Muscle of arm (tissue), 12 donors: ENCODE results near the gene FAM171A1. TPM values are rescaled to one million over a fixed set of nuclear protein-coding genes. Genes with fewer than 3 reads are reported as not detected.
"Not testable (repeated sequence)": the region's sequence is repeated elsewhere in the genome, so short reads cannot be mapped to it uniquely, and the experiment has no call there.

Source experiments
- DNase-seq: peaks from one replicate; pipeline ENCODE4 v3.0.0-alpha.2; 2013
- polyA plus RNA-seq, 12 donors: library from polyadenylated mRNA; unstranded; fragments of 120-200 nt; gene quantifications; one replicate each; pipeline ENCODE4 v1.2.1, GENCODE V29; 2013; ENCODE audit not compliant: insufficient read length in 12 of 12

FAM171A1 gene
- polyA plus RNA-seq, 12 donors = 26.8 to 47.0 (median 34.5) TPM; not detected in 1

DNA sequence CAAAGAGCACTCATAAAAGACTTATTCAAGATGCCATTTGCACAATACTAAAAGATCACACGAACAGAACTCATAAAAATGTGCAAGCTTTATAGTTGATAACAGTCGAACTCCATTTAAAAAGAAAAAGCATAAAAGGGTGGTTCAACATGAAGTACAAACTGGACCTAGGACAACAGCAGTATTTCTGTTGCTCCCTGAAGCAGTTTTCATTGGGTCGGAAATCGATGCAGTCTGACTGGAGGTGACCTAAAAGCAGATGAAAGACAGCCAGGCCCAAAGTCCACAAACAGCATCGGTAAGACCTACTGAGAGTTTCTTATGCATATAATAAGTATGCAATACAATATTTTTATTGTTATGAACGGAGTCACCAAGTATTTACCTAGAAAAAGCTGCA, 23.9 kb downstream of the FAM171A1 start:
- DNase-seq = no peak

DNA sequence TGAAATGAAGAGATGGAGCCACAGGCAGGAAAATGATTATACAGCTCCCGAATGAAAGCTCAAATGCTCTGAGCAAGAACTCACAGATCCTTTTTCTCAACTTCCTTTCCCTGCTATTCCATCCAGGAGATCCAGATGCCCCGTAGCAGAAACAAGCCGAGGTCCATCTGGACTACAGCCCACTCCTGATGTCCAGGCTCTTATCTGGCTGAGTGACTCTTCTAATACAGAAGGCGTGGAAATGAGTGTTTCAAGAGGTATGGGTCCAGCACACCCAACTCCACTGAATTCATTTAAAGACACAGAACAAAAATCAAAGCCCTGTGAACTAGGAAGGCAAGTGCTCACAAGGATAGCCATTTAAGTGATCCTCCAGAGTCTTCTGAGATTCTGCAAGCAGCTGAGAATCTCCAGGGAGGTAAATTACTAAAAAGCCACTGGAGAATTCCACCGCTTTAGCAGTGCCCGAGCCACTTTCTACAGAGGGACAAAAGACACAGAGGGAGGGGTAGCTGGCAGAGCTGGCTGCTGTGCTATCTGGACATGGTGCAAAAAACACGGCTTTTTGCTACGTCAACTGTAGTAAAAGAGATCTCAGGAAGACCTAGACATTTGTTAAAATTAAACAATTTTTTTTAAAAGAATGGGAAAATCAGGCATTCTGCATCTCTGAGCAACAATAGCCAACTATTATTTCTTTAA, 24.5 kb downstream of the FAM171A1 start:
- no peak for DNase-seq

DNA sequence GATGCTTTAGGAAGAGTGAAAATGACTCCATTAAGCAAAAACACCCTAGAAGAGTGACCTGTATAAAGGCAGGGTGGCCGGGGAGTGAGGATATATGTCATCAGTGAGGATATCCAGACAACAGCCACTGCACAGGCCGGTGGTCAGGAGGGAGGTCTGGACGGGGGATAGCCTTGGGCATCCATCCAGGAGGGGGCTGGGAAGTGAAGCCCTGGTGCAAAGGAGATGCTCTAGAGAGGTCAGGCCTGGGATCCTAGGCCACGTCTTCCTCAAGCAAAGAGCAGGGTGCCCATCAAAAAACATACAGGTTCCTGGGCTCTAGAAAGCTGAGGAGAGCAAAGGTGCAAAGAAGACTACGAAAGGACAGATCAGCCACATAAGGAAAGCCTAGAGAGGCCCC, 25.6 kb downstream of the FAM171A1 start:
- no peak for DNase-seq

- no peak for DNase-seq
Observed at GRCh38 chr10:15344876-15345285, 26.2 kb downstream of the FAM171A1 start.

DNA sequence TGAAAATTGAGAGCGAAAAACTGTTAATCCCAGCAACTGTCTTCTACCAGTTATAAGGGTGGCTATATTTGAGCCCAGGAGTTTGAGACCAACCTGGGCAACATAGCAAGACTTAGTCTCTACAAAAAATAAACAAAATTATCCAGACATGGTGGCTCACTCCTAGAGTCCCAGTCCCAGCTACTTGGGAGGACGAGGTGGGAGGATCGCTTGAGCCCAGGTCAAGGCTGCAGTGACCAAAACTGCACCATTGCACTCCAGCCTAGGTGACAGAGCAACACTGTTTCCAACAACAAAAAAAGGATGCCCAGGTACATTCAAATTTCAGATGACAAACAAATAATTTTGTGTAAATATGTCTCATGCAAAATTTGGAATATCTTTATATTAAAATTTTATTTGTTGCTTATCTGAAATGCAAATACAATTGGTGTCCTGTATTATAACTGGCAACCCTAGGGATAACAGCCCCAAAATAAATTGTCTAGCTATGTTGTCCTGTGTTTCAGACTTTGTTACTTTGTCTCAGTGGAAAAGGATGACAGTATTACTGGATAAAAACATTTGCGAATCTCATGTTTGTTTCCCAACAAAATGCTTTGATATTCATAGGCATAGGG, 26.7 kb downstream of the FAM171A1 start:
- no peak for DNase-seq

- DNase-seq = no peak
Observed at GRCh38 chr10:15342970-15343369, 28.1 kb downstream of the FAM171A1 start.

DNA sequence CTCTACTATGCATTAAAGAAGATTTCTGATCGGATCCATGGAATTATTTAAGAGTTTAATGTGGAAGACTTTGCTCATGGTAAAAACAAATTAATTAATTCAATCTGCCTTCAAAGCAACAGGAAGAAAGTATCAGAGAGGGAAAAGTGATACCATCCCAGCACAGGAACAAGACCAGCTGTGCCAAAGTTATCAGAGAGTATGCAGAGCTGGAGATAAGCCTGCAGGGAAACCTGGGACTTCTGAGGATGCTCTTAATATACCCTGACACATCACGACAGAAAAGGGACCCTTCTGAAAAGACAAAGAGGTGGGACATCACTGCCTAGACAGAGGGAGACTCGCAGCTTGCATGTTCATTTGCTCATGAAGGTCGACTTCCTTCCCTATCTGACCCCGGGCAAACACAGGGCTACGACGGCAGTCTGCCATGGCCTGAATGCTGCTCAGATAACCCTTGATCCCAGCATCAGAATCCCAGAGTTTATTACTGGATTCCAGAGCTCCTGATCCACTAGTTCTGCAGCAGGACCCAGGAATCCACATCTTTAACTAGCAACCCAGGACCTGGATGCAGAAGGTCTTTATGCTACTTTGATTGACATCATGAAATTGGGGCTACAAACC, 29.5 kb downstream of the FAM171A1 start:
- DNase-seq = no peak

GRCh38 chr10:15339892-15340291, 31.2 kb downstream of the FAM171A1 start:
- DNase-seq = no peak

DNA sequence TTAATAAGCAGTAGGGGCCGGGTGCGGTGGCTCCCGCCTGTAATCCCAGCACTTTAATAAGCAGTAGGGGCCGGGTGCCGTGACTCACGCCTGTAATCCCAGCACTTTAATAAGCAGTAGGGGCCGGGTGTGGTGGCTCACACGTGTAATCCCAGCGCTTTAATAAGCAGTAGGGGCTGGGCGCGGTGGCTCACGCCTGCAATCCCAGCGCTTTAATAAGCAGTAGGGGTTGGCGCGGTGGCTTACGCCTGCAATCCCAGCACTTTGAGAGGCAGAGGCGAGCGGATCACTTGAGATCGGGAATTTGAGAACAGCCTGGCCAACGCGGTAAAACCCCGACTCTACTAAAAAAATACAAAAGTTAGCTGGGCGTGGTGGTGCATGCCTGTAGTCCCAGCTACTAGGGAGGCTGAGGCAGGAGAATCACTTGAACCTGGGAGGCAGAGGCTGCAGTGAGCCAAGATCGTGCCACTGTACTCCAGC, 33.6 kb downstream of the FAM171A1 start:
- DNase-seq = not testable (repeated sequence)

DNA sequence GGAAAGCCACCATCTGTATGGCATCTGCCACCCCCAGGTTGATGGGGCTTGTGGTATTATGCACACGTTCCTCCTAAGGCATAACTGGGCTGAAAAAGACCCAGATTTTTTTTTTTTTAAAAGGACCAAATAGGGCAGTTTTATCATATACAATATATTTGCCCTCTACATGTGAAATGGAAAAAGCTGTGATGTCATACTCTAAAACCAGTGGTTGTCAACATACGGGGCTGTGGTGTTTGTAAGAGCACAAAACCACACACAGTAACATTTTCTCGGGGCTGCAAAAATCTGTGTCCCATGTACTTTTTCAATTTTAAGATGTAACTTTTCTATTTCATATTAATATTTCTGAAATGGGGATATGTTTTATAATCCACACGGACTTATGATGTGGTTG, 34.9 kb downstream of the FAM171A1 start:
- no peak for DNase-seq

DNA sequence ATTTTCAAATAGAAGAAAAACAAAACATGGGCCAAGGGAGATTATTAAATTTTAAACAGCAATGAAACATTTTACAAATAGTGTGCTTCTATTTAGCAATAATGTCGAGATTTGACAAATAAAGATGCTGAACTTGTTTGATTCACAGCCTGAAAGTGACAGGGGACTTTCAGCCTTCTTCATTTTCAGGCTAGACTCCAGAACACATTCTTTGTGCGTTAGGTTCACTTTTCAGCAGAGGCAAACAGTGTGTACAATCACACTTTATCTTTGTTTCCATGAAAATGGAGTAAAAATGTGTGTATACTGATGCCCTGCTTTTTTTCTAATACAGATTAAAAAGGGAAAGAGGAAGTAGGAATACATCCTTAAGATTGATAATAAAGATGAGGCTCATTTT, 35.6 kb downstream of the FAM171A1 start:
- no peak for DNase-seq

DNA sequence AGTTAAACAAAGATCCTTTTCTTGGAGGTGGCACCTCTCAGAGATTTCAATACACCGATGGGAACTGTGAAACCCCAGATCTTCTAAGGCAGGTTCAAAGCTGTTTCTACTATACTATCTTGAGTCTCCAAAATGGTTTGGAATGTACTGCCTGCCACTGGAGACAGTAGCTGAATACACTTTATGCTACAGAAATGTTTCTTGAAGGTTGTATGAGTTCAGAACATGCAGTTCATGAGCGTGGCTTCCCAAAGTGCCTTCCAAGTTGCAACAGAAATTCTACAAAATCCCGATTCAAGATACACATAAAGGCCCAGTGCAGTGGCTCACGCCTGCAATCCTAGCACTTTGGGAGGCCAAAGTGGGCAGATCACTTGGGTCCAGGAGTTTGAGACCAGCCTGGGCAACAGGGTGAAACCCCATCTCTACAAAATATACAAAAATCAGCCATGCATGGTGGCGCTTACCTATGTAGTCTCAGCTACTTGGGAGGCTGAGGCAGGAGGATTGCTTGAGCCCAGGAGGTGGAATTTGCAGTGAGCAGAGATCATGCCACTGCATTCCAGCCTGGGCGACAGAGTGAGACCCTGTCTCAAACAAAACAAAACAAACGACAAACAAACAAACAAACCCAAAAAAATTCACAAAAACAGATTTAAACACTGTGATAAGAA, 36.3 kb downstream of the FAM171A1 start:
- no peak for DNase-seq

GRCh38 chr10:15333909-15334649, 37.0 kb downstream of the FAM171A1 start:
- no peak for DNase-seq

DNA sequence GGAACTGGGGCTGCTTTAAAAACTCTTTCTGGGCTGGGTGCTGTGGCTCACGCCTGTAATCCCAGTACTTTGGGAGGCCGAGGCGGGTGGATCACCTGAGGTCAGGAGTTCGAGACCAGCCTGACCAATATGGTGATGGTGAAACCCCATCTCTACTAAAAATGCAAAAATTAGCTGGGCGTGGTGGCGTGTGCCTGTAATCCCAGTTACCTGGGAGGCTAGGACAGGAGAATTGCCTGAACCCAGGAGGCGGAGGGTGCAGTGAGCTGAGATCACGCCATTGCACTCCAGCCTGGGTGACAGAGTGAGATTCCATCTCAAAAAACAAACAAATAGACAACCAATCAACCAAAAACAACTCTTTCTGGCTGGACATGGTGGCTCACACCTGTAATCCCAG, 37.9 kb downstream of the FAM171A1 start:
- DNase-seq = not testable (repeated sequence)

GRCh38 chr10:15331461-15331860, 39.6 kb downstream of the FAM171A1 start:
- DNase-seq = no peak

DNA sequence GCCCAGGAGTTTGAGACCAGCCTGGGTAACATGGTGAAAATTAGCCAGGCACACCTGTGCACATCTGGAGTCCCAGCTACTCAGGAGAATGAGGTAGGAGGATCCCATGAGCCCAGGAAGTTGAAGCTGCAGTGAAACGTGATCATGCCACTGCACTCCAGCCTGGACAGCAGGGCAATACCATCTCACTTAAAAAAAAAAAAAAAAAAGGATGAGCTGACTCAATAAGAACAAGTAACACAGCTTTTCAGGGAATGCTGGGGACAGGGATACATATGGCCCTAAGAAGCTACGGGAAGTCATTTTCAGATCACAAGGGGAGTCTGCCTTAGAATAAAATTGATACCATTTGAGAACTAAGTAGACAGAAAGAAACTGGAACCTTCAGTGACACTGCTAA, 41.7 kb downstream of the FAM171A1 start:
- no peak for DNase-seq

DNA sequence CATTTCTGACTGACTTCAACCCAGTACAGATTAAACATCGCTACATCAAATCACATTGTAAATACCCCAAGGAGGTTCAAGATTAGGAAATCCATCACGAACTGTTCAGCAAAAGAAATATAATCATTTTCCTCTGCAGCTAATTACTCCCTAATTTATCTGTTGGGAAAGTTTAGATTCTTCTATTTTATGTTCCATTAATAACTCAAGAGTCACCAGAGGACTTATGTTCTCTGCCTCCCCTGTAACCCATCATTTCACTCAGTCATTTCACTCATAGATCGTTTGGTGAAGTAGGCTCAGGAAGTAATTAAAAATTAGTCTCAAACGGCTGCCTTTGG, 45.2 kb downstream of the FAM171A1 start:
- DNase-seq = no peak

DNA sequence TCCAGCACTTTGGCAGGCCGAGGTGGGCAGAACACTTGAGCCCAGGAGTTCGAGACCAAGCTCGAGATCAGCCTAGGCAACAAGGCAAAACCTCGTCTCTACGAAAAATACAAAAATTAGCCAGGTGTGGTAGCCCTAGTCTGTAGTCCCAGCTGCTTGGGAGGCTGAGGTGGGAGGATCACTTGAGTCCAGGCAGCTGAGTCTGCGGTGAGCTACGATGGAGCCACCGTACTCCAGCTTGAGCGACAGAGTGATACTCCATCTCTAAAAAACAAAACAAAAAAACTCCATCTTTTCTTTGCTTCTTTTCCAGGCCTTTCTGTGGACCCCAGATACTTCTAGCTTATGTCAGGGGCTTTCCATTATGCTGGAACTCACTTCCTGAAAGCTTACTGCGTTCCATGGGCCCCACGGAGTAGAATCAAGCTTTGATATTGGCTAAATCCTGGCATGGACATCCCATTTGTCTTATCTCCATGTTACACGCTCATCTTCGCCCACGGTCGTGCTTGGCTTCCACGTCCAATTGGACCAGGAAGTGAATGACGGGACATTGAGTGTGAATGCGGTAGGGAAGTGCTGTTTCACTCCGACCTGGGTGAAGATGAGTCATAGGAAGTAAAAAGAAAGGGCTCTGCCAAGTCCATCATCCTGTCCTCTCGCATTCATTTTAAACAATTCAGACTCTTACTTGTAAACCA, 45.7 kb downstream of the FAM171A1 start:
- DNase-seq = no peak

DNA sequence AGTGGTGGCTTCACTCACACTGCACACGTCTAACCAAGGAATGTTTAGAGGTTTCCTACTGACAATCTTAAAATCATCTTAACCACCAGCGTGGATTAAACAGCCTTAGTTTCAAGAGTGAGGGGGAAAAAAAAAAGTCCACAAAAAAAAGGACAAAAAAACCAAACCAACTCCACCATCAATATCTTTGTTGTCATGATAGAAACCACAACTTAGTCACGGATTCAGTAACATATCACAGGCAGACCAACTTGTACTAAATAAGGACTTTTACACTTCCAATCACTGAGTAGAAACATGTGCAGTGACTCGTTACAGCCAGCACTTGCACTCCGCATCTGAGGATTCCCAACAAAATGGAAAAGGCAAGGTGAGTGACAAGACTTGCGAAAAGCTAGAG, 46.5 kb downstream of the FAM171A1 start:
- no peak for DNase-seq

GRCh38 chr10:15324113-15324512, 47.0 kb downstream of the FAM171A1 start:
- DNase-seq = no peak

DNA sequence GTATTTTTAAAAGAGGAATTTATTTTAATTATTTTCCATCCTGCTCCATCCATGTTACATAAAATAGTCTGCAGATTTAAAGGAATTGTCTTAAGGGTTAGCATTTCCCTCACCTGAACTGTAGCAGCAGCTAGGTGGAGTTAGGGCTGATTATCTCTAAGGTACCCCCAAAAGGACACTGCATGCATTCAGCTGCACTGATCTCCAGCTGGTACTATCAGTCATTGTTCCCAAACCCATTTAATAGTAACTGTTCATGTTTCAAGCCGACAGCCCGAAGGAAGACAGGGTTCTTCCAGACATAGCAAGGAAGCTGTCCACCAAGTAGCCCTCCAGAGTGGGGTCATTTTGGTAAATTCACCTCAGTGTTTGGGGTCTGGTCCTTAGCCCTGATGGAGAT, 48.7 kb downstream of the FAM171A1 start:
- peak; percentile 45 for DNase-seq
